AML-193 (cell line): ENCODE results near the gene ERCC3.
"Not testable (repeated sequence)": the region's sequence is repeated elsewhere in the genome, so short reads cannot be mapped to it uniquely, and the experiment has no call there.

ENCODE experiments used
- DNase-seq, 2 experiments: peaks; one replicate each; lab custom pipeline; 2025; lab: John Stamatoyannopoulos, UW

ERCC3 gene

DNA sequence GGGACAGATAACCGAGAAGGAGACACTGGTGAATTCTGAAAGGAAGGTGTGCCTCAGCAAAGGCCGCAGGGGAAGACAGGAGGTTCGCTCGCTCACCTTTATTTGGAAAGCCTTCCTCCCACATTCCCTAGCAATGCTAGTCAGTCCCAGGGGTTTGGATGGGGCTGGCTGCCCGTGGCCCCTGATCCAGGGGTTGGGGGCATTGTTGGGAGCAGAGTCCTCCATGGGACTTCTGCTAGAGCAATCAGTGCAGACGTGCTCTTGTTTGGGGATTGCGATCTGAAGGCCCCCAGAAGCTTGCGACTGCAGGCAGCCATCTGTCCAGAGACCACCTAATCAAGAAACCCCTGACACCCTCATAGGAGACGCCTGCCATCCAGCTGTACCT, 67.8 kb downstream of the ERCC3 start:
- no peak for DNase-seq

DNA sequence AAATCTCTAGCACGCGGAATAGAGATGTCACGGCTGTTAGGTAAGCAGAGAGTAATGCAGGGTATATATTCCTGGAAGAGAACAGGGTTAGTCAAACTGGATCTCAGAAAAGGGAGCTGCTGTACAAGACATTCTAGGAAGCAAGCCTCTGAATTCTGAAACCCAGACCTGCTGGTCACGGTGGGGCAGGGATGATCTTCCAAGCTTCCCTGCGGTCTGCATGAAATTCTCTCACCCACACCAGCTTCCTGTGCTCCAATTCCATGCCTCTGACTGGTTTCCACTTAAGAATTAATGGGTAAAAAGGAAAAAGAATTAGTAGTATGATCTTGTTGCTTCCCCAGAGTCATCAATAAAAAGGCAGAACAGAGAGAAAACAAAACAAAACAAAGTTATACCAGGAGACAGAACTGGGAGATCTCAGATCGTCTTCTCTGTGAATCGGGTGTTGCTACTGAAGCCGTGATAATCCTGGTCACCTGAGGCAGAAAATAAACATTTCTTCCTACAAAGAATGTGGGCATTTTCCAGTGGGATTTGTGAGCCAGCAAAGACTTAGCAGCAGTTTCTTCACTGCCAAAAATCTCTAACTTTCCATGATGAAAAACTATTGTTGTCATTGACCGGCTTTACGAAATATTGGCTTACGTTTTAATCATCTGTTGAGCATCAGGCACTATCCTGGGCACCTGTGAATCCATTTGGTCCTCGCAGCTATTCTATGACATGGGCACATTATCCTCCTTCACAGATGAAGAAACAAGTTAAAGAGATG, 68.6 kb downstream of the ERCC3 start:
- DNase-seq, result no peak

DNA sequence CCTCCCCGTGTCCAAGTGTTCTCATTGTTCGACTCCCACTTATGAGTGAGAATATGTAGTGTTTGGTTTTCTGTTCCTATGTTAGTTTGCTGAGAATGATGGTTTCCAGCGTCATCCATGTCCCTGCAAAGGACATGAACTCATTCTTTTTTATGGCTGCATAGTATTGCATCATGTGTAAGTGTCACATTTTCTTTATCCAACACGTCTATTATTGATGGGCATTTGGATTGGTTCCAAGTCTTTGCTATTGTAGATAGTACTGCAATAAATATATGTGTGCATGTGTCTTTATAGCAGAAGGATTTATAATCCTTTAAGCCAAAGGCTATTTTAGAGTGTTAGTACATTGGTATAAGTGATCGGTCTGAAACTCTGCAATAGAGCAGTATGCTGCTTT, 69.8 kb downstream of the ERCC3 start:
- DNase-seq, result not testable (repeated sequence)

DNA sequence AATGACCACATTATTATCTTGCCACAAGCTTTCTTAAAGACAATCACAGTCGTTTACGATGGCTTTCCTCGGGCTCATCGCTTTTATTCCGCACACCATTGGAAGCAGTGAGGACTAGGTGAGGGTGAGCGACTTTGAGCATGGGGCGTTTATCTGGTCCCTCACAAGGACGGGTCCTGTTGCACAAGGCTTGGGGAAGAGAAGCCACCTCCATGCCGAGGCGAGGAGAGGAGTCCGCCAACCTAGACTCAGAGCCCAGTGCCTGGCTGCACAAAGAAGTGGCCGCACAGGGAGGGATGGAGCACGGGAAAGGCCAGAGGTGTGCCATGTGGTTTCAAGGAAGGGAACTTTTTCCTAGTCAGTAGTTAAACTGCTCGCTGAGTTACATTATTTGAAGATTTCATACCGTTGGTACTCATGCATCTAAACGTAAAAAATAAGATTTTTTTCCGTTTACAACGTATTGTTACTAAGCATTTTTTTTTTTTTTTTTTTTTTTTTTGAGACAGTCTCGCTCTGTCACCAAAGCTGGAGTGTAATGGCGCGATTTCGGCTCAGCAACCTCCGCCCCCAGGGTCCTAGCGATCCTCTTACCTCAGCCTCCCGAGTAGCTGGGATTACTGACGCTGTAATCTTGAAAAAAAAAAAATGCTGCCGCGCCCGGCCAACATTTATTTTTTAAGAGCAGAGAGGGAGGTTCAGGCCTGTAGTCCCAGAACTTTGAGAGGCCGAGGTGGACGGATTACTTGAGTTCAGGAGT, 73.0 kb downstream of the ERCC3 start:
- DNase-seq, result no peak

DNA sequence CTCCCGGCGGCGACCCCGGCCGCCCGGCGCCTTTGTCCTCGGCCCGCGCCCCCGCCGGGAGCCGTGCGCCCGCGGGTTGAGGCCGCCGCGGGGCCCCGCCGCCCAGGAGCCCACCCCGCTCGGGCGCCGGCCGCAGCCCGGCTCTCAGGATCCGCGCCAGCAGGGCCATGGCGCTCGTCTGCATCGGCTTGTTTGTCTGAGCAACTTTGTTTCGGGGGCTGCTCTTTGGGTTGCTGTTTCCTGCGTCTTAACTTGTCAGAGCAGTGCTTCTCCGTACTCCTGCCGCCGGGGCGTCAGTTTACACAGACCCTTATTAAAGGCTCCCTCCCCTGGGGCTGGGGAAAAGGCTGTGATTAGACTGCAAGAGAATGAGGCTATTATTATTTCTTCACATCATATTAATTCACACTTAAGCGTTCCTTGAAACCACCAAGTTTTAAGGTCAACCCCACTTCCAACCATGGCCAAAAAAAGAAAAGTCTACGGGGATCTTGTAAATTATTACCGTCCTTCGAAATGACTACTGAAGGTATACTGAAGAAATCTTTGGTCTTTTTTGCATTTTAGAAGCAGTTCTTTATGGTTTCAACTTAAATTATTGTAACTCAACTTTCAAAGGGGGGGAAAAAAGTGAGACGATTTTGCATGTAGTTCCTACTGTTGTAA, 73.7 kb downstream of the ERCC3 start, which contains the start of gene CYP27C1:
TSS of gene CYP27C1 (minus strand) at position 198 of the 666 bp plus-strand sequence. CDS start at position 169, 29 bp downstream.
- DNase-seq, result no peak

DNA sequence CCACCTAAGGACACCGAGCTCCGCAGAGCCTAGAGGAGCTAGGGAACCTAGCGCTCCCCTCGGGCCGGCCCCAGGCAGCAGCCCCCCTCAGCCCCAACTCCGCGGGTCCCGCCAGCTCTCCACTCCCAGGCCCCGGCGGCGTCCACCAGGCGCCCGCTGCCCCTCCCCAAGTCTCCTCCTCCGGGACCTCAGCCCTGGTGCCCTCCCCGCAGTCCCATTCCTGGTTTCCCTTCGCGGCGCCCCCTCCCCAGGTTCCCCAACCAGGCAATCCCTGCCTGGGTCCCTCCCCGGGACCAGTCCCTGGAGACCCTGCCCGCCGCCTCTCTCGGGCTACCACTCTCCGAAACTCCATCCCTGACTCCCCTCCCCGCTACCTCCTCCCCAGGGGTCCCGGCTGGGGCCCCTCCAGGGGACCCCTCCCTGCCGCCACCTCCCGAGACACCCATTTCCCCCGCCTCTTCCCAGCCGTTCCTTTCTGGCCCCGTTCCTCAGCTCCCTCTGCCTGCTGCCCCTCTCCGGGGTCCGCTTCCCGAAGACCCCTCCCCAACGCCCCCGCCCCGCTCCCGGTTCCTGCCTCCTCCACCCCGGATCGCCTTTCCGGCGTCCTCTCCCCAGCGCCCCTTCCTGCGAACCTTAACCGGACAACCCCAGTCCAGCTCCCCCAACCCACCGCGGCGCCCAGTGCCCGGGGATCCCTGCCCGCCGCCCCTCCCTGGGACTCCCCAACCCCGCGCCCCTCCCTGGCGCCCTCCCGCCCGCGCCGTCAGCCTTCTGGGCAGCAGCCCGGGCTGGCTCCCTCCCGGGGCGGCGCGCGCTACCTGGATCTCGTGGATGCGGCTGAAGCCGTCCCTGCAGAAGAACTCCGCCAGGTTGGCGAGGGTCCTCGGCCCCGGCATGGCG, 74.5 kb downstream of the ERCC3 start:
- no peak for DNase-seq

DNA sequence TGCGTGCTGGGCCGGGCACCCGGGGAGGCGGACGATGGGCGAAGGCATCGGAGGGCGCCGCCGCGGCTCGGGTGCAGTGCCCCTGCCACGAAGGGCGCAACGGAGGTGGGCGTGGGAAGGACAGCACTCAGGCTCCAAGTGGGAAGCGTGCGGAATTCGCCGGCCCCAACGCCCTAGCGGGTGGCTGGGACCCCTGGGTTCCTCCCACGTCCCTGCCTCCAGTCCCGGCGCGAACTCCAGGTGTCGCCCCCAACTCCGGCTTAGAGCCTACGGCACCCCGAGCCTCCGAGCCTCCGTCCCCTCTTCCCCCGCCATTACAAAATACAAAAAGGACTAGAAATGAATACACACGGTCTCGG, 75.2 kb downstream of the ERCC3 start:
- no peak for DNase-seq

DNA sequence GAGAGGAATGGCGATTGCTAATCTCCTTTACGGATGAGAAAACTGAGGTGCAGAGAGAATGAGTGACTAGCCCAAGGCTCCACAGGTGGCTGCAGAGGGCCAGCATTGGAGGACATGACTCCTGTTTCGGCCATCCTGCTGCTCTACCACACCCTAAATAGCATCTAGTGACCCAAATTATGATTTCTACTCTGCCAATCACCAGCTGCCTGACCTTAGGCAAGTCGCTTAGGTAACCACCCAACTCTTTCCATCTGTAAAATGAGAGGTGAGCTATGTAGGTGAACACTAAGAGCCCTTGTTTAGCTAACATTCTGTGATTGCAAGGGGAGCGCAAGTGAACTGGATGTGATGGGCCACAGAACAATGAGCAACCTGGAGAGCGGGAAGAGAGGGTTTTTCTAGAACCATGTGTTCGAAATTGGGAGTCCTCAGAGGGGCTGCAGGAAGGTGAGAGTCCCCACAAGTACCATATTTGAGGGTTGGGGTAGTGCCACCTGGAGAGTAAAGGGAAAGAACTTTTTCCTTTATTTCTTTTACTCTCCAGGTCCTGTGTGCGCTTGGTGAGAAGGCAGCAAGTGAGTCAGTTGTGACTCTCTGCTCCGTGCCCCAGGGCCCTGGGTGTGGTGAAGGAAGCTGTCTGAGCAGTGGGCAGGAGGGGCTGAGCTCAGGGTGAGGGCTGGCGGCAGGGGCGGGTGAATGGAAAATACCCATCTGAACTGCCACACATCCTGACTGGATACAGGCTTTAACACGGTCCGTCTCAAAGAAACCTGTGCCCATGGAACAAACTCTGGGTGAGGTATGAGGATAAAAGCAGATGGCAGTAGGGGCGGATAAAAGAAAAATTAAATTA, 76.2 kb downstream of the ERCC3 start:
- DNase-seq, result no peak

DNA sequence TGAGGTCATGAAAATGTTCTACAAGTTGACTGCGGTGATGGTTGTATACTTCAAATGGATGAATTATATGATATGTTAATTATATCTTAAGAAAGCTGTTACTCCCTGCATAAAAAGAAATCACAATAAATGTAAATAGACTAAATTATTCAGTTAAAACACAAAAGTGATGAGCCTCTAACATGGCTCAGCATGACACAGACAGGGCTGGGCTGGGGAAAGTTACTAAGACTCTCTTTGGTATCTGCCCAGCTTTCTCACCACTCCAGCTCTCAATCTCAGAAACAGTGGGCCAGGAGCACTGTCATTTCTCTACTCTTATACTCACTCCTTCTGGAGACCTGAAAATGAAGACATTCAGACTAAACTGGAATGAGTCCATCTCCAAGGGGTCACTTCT, 77.4 kb downstream of the ERCC3 start:
- no peak for DNase-seq

DNA sequence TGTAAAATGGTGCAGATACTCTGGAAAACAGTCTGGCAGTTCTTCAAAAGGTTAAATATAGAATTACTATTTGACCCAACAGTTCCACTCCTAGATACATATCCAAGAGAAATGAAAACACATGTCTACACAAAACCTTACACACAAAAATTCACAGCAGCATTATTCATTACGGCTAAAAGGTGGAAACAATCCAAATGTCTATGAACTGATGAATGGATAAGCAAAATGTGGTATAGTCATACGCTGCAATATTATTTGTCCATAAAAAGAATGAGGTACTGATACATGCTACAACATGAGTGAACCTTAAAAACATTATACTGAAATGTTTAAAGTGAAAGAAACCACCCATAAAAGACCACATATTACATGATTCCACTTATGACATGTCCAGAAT, 77.8 kb downstream of the ERCC3 start:
- no peak for DNase-seq

DNA sequence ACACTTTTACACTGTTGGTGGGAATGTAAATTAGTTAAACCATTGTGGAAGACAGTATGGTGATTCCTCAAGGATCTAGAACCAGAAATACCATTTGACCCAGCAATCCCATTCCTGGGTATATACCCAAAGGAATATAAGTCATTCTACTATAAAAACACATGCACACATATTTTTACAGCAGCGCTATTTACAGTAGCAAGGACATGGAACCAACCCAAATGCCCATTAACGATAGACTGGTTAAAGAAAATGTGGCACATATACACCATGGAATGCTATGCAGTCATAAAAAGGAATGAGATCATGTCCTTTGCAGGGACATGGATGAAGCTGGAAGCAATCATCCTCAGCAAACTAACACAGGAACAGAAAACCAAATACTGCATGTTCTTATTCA, 79.7 kb downstream of the ERCC3 start:
- DNase-seq, result not testable (repeated sequence)

DNA sequence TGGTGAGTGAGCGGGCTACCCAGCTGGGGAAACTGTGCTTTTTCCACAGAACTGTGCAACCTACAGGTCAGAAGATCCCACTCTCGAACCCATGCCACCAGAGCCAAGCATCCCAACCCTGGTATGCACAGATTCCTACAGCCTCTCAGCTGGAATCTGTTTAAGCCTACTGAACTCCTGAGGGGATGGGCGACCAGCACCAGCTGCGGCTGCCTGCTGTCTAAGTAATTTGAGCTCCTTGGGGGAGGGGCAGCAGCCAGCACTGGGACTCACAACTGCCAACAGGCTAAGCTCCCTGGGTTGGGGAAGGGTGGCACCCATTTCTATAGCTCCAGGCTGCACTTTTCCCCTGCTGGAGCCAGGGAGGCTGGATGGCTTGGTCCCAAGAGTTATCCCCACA, 85.6 kb downstream of the ERCC3 start:
- no peak for DNase-seq
